Activated CD4-positive, alpha-beta T cell treated with anti-CD3 and anti-CD28 coated beads, Interleukin-2, Interleukin-6, amounts not matched to agents 100 ng/mL and 50 ng/mL, durations not matched to agents 16 hours and 8 hours (primary cell): Measurements from ENCODE around the gene DSCAML1.

Source experiments
- DNase-seq: peaks from one replicate; pipeline ENCODE4 v3.0.0-alpha.2; 2020

DSCAML1 gene

GRCh38 chr11:117796872-117797529 is at the start of gene DSCAML1:
TSS of gene DSCAML1 (minus strand) at chr11:117797216. CDS start at chr11:117797079, 137 bp downstream.
- no peak for DNase-seq

- DNase-seq = peak; percentile 84
These were observed 46.9 kb upstream of the DSCAML1 start for GRCh38 chr11:117843666-117844484.

GRCh38 chr11:117842131-117842941 is 45.3 kb upstream of the DSCAML1 start:
- no peak for DNase-seq

- DNase-seq = no peak
These were observed 44.6 kb upstream of the DSCAML1 start for GRCh38 chr11:117841551-117842031.

GRCh38 chr11:117840881-117841550 is 44.0 kb upstream of the DSCAML1 start:
- DNase-seq = no peak

GRCh38 chr11:117839936-117840813 is 43.2 kb upstream of the DSCAML1 start:
- DNase-seq = no peak

- no peak for DNase-seq
These were observed 42.4 kb upstream of the DSCAML1 start for GRCh38 chr11:117839380-117839881.

GRCh38 chr11:117838901-117839300 is 41.9 kb upstream of the DSCAML1 start:
- no peak for DNase-seq

GRCh38 chr11:117837791-117838190 is 40.8 kb upstream of the DSCAML1 start:
- DNase-seq = no peak

GRCh38 chr11:117837070-117837776 is 40.2 kb upstream of the DSCAML1 start:
- no peak for DNase-seq

- DNase-seq = no peak
These were observed 39.3 kb upstream of the DSCAML1 start for GRCh38 chr11:117836077-117836960.

GRCh38 chr11:117835576-117835975 is 38.6 kb upstream of the DSCAML1 start:
- DNase-seq = no peak

GRCh38 chr11:117834838-117835443 is 37.9 kb upstream of the DSCAML1 start:
- DNase-seq = no peak

- DNase-seq = no peak
These were observed 37.2 kb upstream of the DSCAML1 start for GRCh38 chr11:117834068-117834810.

- DNase-seq = no peak
These were observed 36.4 kb upstream of the DSCAML1 start for GRCh38 chr11:117833401-117833891.

GRCh38 chr11:117832511-117832910 is 35.5 kb upstream of the DSCAML1 start:
- DNase-seq = no peak

GRCh38 chr11:117831661-117832415 is 34.8 kb upstream of the DSCAML1 start:
- DNase-seq = no peak
